ENCODE data around the gene GREB1. TPM values are rescaled to one million over a fixed set of nuclear protein-coding genes. Genes with fewer than 3 reads are reported as not detected.
A peak's percentile ranks its signal among the peaks of the same experiment; 100 is the strongest.

GREB1 gene
- total RNA-seq, 1 experiment from 2014 or later = 0.62 TPM

DNA sequence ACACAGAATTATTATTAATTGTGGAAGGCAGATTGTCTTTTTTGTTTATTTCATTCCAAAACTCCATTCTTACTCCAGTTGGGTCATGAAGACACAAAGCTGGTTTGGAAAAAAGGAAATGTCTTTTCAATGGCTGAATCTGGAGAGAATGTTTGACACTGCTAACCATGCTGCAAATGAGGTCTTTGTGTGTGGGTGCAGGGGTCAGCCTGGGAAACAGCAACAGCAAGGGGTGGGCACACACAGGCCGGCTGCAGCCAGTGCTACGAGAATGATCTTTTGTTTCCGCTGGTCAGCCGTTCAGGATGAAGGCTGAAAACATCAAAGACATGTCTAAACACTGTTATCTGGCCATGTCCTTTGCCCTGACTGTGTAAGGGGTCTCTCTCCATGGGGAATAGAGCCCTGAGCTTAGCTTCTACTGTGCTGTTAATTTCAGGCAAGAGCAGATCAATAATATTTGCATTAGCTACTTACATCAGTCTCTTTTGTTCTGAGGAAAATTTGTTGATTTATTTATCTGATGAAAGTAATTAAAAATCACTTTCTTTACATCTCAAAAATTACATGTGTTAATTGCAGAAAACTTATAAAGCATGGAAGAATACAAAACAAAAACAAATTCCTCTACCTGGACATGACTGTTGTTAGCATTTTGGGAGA, 34.6 kb upstream of the GREB1 start:
- TF ChIP-seq EZH2phosphoT487 (IDR thresholded peaks at IDR 0.05; ENCODE audit: borderline replicate concordance, low read length) = no peak
- TF ChIP-seq, protein P1, sequence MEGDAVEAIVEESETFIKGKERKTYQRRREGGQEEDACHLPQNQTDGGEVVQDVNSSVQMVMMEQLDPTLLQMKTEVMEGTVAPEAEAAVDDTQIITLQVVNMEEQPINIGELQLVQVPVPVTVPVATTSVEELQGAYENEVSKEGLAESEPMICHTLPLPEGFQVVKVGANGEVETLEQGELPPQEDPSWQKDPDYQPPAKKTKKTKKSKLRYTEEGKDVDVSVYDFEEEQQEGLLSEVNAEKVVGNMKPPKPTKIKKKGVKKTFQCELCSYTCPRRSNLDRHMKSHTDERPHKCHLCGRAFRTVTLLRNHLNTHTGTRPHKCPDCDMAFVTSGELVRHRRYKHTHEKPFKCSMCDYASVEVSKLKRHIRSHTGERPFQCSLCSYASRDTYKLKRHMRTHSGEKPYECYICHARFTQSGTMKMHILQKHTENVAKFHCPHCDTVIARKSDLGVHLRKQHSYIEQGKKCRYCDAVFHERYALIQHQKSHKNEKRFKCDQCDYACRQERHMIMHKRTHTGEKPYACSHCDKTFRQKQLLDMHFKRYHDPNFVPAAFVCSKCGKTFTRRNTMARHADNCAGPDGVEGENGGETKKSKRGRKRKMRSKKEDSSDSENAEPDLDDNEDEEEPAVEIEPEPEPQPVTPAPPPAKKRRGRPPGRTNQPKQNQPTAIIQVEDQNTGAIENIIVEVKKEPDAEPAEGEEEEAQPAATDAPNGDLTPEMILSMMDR (conservative IDR thresholded peaks at IDR 0.05; ENCODE audit: low read depth, low read length) = no peak
- TF ChIP-seq EZH2 (IDR thresholded peaks at IDR 0.05; ENCODE audit: low read length, unreplicated experiment) = no peak
- Histone ChIP-seq H3K27ac (ENCODE audit: low read length) (no peak overlapping the region), H3K9ac (ENCODE audit: low read length) (no peak overlapping the region), H3K27me3 (ENCODE audit: low read length) (no peaks in the 10 kb centered on the region), H3K4me3 (ENCODE audit: low read length) (no peak overlapping the region), H3K4me1 (ENCODE audit: insufficient read depth, low read length) (peaks cover 4% of the 10 kb centered on the region; the same call in 1 of the 2 replicates), H3K9me2 (replicated peaks; ENCODE audit: low read length) (no peaks in the 10 kb centered on the region), H3F3A (ENCODE audit: low read length, unreplicated experiment) (no peaks in the 10 kb centered on the region), H2AFZ (ENCODE audit: low read length) (no peak overlapping the region), H4K20me1 (ENCODE audit: low read length) (no peaks in the 10 kb centered on the region), H3K79me2 (ENCODE audit: low read length) (no peaks in the 10 kb centered on the region), H3K4me2 (ENCODE audit: low read length) (peak overlapping the region; percentile 14; the same call in 1 of the 2 replicates), H3K9me3 (ENCODE audit: low read length) (no peaks in the 10 kb centered on the region), H3K36me3 (ENCODE audit: low read depth, low read length) (no peaks in the 10 kb centered on the region)
- DNase-seq = no peak
- intact Hi-C loops (cut with micrococcal nuclease) = no loop called here
- no TSS peak for BruUV-seq (replicated peaks)
- ATAC-seq = no peak
- ChIA-PET POLR2A (ENCODE audit: unreplicated experiment) (interaction anchor here (0.6 kb wide), 1 partner anchor 22 kb away, joined by 5 read pairs; no protein-coding TSS in a partner anchor), CTCF (no interaction called here)

DNA sequence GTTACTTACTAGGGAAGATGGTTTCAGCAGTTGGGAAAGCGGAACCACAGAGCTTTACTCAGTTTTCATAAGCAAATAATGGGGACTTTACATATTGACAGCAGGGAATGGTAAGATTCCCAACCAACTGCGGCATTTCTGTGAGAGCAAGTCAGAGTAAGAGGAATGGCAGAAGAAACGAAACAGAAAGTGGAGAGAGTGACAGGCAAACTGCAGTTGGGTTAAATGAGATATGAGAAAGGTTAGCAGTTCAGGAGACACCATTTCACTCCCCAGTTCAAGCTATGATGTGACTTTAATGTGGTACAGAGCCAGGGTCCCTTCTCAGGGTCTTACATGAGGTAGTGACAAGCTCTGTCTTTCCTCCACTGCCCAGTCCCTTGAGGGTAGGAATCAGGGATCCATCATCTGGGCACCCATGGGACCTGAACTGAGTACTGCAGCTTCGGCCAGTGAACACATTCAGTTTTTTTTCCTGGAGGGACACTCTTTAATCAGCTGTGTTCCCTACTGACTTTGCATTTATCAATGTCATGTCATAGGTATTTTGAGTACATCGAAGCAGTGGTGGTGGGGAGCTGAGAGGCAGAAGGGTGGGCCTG, 33.0 kb upstream of the GREB1 start:
- no peak for ATAC-seq

More for the DNA sequence above, 33.0 kb upstream of the GREB1 start:
- Histone ChIP-seq H3K36me3 (ENCODE audit: low read depth, low read length) (no peaks in the 10 kb centered on the region), H3K79me2 (ENCODE audit: low read length) (no peaks in the 10 kb centered on the region), H3K9ac (ENCODE audit: low read length) (no peak overlapping the region), H3K4me1 (ENCODE audit: insufficient read depth, low read length) (peaks cover 5% of the 10 kb centered on the region; the same call in 1 of the 2 replicates), H3K27ac (ENCODE audit: low read length) (no peak overlapping the region), H3K9me2 (replicated peaks; ENCODE audit: low read length) (no peaks in the 10 kb centered on the region), H3K27me3 (ENCODE audit: low read length) (no peaks in the 10 kb centered on the region), H3K9me3 (ENCODE audit: low read length) (no peaks in the 10 kb centered on the region), H3K4me3 (ENCODE audit: low read length) (no peak overlapping the region), H2AFZ (ENCODE audit: low read length) (no peak overlapping the region), H3K4me2 (ENCODE audit: low read length) (no peak overlapping the region), H3F3A (ENCODE audit: low read length, unreplicated experiment) (no peaks in the 10 kb centered on the region), H4K20me1 (ENCODE audit: low read length) (no peaks in the 10 kb centered on the region)
- no peak for DNase-seq
- BruUV-seq (replicated peaks) = no TSS peak
- CTCF ChIA-PET = no interaction called here
- TF ChIP-seq, protein P1 (conservative IDR thresholded peaks at IDR 0.05; ENCODE audit: low read depth, low read length) = no peak
- no peak for TF ChIP-seq EZH2phosphoT487 (IDR thresholded peaks at IDR 0.05; ENCODE audit: borderline replicate concordance, low read length)
- no peak for TF ChIP-seq EZH2 (IDR thresholded peaks at IDR 0.05; ENCODE audit: low read length, unreplicated experiment)
- intact Hi-C loops (cut with micrococcal nuclease) = no loop called here
- POLR2A ChIA-PET (ENCODE audit: unreplicated experiment) = no interaction called here
